Vagina (tissue), 2 donors: ENCODE data around the gene SNX33. TPM values are rescaled to one million over a fixed set of nuclear protein-coding genes. Genes with fewer than 3 reads are reported as not detected.
"Not testable (repeated sequence)": the region's sequence is repeated elsewhere in the genome, so short reads cannot be mapped to it uniquely, and the experiment has no call there.

Experiments
- DNase-seq, 2 donors: peaks; one replicate each; pipeline ENCODE4 v3.0.0-alpha.2; 2017; ENCODE audit errors: extremely low spot score in 2 of 2
- H3K27ac ChIP-seq: fragments of 200-600 bp; sonication (generic); one replicate; pipeline ENCODE4 v1.5.1; 2019
- H3K27me3 ChIP-seq: fragments of 200-600 bp; sonication (generic); one replicate; pipeline ENCODE4 v1.5.1; 2019
- H3K36me3 ChIP-seq, 2 donors: fragments of 200-600 bp; sonication (generic); one replicate each; pipeline ENCODE4 v1.5.1; 2017 to 2019
- H3K4me1 ChIP-seq: fragments of 200-600 bp; sonication (generic); one replicate; pipeline ENCODE4 v1.5.1; 2019
- H3K4me3 ChIP-seq, 2 donors: fragments of 200-600 bp; sonication (generic); 1 replicate in 1 of 2; 2 replicates in 1 of 2; pipeline ENCODE4 v1.5.1; 2016 to 2019
- H3K9me3 ChIP-seq: fragments of 200-600 bp; sonication (generic); one replicate; pipeline ENCODE4 v1.5.1; 2019
- CTCF ChIP-seq, 3 experiments: fragments of 450-650 bp in 2 of 3; fragments of 200-600 bp in 1 of 3; sonication (generic) in 1 of 3; IDR thresholded peaks; one replicate each; pipeline ENCODE4 v1.5.1; 2017 to 2019; ENCODE audit warnings: antibody characterized with exemption in 3 of 3, mild to moderate bottlenecking in 2 of 3, moderate library complexity in 2 of 3
- POLR2A ChIP-seq, 2 donors: fragments of 450-650 bp; IDR thresholded peaks; one replicate each; pipeline ENCODE4 v1.6.1; 2017; ENCODE audit warnings: antibody characterized with exemption in 2 of 2, mild to moderate bottlenecking in 2 of 2, moderate library complexity in 2 of 2
- POLR2AphosphoS5 ChIP-seq, 2 donors: sonication (generic); formaldehyde crosslinking; IDR thresholded peaks; one replicate each; pipeline ENCODE4 v1.9.0; 2017; ENCODE audit warnings: antibody characterized with exemption in 2 of 2, mild to moderate bottlenecking in 2 of 2, low read depth in 1 of 2; ENCODE audit not compliant: insufficient read depth in 1 of 2
- intact Hi-C: fragments of 100-400 bp; cut with DNase I; formaldehyde crosslinking; loops from one replicate; pipeline ENCODE4 v1.15.1; 2023
- total RNA-seq: library from RNA; depleted of rRNA; stranded (reverse); fragments of >200 nt; gene quantifications from one replicate; pipeline ENCODE4 v1.2.3, GENCODE V29; 2016

Gene SNX33
- total RNA-seq, 1 donor from 2014 or later: 23.6 TPM

GRCh38 chr15:75677465-75678323 is 30.0 kb downstream of the SNX33 start:
- H3K9me3 ChIP-seq: no peaks in the 10 kb centered on the region
- H3K27ac ChIP-seq: no peak overlapping the region
- H3K27me3 ChIP-seq: no peaks in the 10 kb centered on the region
- no peak for DNase-seq
- no peak for TF ChIP-seq POLR2A (IDR thresholded peaks at IDR 0.05)
- no peak for TF ChIP-seq CTCF (IDR thresholded peaks at IDR 0.05)
- TF ChIP-seq POLR2AphosphoS5 (IDR thresholded peaks at IDR 0.05; ENCODE audit: insufficient read depth in 1 of 2, low read depth in 1 of 2): no peak
- no peak overlapping the region for H3K4me3 ChIP-seq
- intact Hi-C loops: loop anchor here (5.0 kb wide), 1 partner anchor 40 kb away; no protein-coding TSS in a partner anchor
- peaks cover 0 to 4% of the 10 kb centered on the region in 2 donors for H3K36me3 ChIP-seq
- peaks cover 48% of the 10 kb centered on the region for H3K4me1 ChIP-seq

GRCh38 chr15:75678324-75678690 is 30.6 kb downstream of the SNX33 start:
- H3K27ac ChIP-seq, H3K36me3 ChIP-seq, H3K4me3 ChIP-seq, H3K9me3 ChIP-seq, DNase-seq, H3K27me3 ChIP-seq: not testable (repeated sequence)
- intact Hi-C loops: loop anchor here (5.0 kb wide), 1 partner anchor 41 kb away; no protein-coding TSS in a partner anchor
- peaks cover 43% of the 10 kb centered on the region for H3K4me1 ChIP-seq

GRCh38 chr15:75680007-75680789 is 32.5 kb downstream of the SNX33 start:
- Histone ChIP-seq H3K27me3 (no peaks in the 10 kb centered on the region), H3K36me3 (peaks cover 0 to 4% of the 10 kb centered on the region in 2 donors), H3K27ac (no peak overlapping the region), H3K9me3 (no peaks in the 10 kb centered on the region), H3K4me3 (no peak overlapping the region), H3K4me1 (peaks cover 34% of the 10 kb centered on the region)
- DNase-seq: no peak
- intact Hi-C loops: loop anchor here (10.0 kb wide), 1 partner anchor 125 kb away; no protein-coding TSS in a partner anchor
- TF ChIP-seq CTCF (IDR thresholded peaks at IDR 0.05) (no peak), POLR2A (IDR thresholded peaks at IDR 0.05) (no peak), POLR2AphosphoS5 (IDR thresholded peaks at IDR 0.05; ENCODE audit: insufficient read depth in 1 of 2, low read depth in 1 of 2) (no peak)

- peaks cover 18% of the 10 kb centered on the region for H3K4me1 ChIP-seq
- no peak for DNase-seq
- no peaks in the 10 kb centered on the region for H3K36me3 ChIP-seq
- no peak overlapping the region for H3K4me3 ChIP-seq
- intact Hi-C loops: loop anchor here (10.0 kb wide), 1 partner anchor 122 kb away; no protein-coding TSS in a partner anchor
- TF ChIP-seq POLR2AphosphoS5 (IDR thresholded peaks at IDR 0.05; ENCODE audit: insufficient read depth in 1 of 2, low read depth in 1 of 2) (no peak), POLR2A (IDR thresholded peaks at IDR 0.05) (no peak), CTCF (IDR thresholded peaks at IDR 0.05) (no peak)
- no peak overlapping the region for H3K27ac ChIP-seq
- H3K9me3 ChIP-seq: no peaks in the 10 kb centered on the region
- H3K27me3 ChIP-seq: no peaks in the 10 kb centered on the region
Measured at GRCh38 chr15:75682181-75683135, 34.7 kb downstream of the SNX33 start.
